T-helper 1 cell treated with Interleukin-12 subunit alpha and Interleukin-12 subunit beta and Interleukin-4 antibody, amounts not matched to agents 30 ng/mL and 1 ng/mL, for 36 hours (primary cell): ENCODE measurements around the gene MAP3K21. TPM values are rescaled to one million over a fixed set of nuclear protein-coding genes. Genes with fewer than 3 reads are reported as not detected.

ENCODE experiments used
- intact Hi-C: fragments of 100-400 bp; cut with micrococcal nuclease; formaldehyde crosslinking; loops from one replicate; pipeline ENCODE4 v1.15.1; 2024
- total RNA-seq: library from RNA; stranded (reverse); gene quantifications from 2 replicates; pipeline ENCODE4 v1.2.3, GENCODE V29; 2022

MAP3K21 gene
- total RNA-seq, 1 donor from 2014 or later, result 0.91 TPM

DNA sequence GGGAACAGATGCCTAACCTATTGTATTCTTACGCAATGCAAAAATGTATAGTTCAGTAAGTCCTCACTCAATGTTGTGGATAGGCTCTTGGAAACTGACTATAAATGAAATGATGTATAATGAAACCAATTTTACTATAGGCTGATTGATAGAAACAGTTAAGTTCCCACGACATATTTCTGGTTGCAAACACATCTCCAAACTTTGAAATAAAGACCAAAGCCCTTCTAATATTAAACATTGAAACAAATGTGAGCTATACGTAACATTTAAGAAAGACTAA is 29.1 kb downstream of the MAP3K21 start:
- intact Hi-C loops, result no loop called here

DNA sequence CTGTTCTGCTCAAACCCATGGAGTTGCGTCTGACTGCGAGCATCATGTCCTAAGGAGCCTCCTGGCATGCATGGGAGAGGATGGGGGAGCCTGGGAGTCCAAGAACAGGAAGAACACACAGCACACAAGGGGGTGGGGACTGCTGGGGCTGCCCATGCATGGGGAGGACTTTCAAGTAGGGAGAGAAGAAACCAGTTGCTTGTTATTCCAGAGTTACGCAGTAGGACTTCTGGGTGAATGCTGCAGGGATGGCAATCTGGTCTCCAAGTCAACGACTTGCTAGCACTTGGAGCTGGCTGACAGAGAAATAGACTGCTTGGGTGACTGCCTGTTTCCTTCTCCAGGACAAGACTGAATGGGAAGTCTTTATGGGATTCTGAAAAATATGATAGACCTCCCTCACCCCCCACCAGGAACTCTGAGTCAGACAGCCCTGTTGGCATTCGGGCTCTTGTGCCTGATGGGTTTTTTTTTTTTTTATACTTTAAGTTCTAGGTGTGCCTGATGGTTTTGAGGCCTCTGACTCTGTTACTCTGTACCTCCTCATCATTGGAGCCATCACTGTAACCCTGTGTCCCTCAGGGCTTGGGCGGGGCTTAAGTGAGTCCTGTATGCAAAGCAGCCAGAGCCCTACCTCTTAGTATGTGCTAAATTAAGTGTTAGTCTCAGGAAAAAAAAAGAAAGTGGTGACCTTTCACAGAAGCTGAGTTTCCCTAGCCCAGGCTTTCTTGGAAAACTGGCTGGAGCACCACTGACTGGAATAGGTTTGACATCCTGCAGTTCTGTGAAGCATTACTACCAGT is 30.3 kb downstream of the MAP3K21 start:
- intact Hi-C loops, result no loop called here

DNA sequence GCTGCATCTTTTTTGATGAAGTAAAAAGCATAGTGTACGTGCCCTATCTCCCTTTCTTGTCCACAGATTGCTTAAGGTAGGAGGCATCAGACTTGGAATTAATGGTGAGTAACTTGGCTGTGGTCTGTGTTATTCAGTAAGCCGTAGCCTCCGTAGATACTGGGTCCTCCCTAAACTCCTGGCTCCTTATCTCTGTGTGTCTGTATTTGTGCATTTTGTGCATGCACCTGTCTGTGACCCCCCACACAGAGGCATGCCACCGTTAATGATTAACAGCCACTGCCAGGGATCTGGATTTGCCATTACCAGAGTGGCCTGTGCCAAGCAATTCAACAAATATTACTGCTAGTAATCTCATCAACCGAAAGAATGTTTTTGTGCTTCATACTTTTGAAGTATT is 31.9 kb downstream of the MAP3K21 start:
- intact Hi-C loops, result no loop called here

DNA sequence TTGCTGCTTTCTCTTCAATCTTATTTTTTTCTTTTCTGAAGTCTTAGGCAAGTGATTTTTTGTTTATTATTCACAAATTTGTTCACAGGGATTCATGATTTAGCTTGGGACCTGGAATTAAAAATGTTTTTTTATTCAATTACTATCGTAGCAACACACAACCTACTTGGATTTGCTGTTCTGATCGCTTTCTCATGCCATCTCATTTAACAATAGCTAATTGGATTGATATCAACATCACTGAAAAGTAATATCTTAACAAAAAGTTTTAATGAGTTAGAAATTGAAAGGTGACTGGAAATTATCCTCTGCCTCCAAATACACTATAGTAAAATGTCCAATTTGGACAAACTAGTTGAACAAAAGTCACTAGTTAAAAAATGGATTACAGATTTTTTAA is 32.4 kb downstream of the MAP3K21 start:
- intact Hi-C loops, result no loop called here

DNA sequence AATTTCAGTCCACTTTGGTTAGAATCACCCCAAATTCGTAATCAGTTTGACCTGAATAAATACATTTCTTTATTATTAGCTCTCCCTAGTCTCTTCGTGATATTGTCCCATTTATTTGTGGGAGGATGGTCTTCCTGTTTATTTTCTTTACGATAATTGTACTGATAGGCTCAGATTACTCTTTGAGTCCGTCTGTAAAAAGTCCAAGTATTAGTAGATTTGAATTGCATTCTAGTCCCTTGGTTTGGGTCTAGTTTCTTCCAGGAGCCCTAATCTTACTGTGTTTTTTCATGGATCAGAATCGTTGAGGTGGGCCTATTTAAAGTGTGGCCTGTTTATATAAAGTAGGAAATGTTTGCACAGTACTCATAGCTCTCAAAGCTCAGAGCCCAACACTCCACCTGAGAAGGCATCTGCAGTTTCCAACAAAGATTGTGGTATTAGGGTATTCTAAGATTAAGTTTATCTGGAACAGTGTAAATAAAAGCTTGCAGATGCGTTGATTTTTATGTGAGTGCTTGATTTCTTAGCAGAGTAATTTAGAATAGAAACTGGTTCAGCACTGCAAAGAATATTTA is 33.1 kb downstream of the MAP3K21 start:
- intact Hi-C loops, result no loop called here

DNA sequence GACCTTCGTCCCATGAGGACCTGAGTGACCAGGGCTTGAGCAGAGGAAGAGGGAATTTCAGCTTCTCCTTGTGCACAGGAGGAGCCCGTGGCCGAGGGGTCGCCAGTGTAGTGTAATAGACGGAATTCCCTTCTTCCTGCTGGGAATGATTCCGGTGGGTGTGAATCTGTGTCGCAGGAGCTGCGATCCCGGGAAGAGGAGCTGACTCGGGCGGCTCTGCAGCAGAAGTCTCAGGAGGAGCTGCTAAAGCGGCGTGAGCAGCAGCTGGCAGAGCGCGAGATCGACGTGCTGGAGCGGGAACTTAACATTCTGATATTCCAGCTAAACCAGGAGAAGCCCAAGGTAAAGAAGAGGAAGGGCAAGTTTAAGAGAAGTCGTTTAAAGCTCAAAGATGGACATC is 34.4 kb downstream of the MAP3K21 start:
- intact Hi-C loops, result no loop called here

DNA sequence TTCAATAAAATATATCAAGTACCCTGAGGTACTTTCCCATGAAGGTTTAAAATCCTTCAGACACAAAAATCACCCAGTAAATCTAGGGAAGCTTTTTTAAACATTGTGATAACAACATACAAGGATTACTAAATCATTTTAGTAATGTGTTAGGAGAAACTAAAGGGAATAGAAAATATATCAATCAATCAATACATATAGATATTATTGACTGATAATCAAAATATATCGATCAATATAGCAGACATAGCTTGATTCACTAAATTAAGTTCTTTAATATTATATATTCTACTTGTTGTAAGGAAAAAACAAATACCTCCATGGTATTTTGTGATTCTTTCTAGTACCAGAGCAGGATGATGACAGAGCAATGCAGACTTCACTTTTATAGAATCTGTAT is 35.2 kb downstream of the MAP3K21 start:
- intact Hi-C loops, result no loop called here

DNA sequence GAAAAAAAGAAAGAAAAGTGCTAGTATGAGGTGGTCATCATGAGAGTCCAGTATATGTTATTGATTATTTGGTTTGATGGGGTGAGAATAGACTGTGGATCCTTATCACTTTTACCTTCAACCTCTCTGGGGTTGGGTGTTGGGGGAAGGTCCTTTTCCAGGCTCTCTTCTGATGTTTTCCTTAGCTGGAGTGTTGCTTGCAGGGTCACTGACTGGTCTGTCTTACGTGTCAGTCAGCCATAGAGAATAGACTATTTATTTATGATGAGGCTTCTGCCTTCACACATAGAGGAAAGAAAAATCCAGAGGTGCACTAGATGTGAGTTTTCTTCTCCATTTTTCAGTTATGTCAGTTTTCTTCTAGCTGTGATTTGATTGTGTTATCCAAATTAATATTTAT is 36.5 kb downstream of the MAP3K21 start:
- intact Hi-C loops, result loop anchor here (1.0 kb wide), 2 partner anchors 60 to 702 kb away; no protein-coding TSS in a partner anchor

DNA sequence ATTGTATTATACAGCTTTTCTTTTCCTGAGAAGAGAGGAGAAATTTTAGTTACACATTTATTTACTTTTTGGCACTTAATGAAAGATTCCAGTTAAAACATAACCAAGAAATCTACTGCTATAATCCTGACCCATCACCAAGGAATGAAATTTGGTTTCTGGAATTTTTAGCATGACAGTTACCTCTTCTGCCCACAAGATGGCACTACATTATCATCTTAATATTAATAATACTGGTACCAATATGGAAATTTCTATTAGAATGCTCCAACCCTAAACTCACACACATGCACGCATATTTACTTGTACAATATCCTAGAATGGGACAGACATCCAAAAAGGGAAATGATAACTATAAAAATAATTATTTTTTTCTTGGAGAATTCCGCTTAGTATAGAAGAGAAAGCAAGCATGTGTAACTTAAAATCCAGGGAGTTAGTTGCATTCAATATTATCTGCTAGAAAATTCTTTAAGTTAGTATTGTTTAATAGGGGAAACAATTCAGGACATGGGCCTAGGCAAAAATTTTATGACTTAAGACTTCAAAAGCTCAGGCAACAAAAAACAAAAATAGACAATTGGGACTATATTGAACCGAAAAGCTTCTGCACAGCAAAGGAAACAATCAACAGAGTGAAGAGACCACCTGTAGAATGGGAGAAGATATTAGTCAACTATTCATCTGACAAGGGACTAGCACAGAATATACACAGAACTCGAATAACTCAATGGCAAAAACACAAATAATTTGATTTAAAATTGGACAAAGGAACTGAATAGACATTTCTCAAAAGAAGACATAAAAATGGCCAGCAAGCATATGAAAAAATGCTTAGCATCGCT is 37.4 kb downstream of the MAP3K21 start:
- intact Hi-C loops, result loop anchor here (1.0 kb wide), 3 partner anchors 61 to 701 kb away; no protein-coding TSS in a partner anchor

DNA sequence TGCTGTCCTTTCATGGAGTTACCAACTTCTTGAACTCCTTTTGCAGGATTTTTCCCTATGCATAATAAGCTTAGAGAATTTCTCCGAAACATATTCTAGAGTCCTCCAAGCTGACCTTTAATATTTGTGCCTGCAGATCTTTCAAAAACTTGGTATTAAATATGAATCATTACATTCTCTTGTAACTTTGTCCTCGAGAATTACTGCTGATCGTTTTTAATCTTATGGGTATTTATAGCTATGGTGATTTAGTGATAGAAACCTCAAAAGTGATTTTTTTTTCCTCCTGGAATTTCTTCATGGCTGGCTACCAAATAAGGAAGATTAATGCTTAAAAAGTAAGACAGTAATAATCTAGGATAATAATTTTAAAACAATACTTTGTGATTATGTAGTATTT is 39.1 kb downstream of the MAP3K21 start:
- intact Hi-C loops, result no loop called here

DNA sequence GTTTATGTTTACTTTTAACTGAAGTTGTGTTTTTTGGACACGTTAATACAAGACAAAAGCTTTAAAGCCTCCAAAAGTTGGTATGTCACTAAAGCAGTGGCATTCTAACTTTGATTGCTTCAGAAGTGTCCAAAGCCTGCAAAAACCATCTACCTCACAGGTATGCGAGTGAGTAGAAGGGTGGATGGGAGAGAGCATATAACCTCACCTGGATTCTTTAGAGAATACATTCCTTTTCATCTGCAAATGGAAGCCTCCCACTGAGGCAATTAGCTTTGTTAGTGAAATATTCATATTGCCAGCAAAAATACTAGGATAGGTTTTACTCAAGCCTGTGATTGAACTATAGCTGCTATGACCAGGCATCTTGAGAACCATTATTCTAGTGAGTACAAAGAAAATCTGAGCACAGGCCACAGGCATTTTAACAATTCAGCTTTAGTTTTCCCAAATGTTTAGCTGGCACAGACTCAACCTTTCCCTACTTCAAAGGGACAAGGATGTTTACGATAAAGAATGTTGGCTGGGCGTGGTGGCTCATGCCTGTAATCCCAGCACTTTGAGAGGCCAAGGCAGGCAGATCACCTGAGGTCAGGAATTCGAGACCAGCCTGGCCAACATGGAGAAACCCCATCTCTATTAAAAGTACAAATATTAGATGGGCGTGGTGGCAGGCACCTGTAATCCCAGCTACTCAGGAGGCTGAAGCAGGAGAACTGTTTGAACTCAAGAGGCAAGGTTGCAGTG is 39.7 kb downstream of the MAP3K21 start:
- intact Hi-C loops, result no loop called here

DNA sequence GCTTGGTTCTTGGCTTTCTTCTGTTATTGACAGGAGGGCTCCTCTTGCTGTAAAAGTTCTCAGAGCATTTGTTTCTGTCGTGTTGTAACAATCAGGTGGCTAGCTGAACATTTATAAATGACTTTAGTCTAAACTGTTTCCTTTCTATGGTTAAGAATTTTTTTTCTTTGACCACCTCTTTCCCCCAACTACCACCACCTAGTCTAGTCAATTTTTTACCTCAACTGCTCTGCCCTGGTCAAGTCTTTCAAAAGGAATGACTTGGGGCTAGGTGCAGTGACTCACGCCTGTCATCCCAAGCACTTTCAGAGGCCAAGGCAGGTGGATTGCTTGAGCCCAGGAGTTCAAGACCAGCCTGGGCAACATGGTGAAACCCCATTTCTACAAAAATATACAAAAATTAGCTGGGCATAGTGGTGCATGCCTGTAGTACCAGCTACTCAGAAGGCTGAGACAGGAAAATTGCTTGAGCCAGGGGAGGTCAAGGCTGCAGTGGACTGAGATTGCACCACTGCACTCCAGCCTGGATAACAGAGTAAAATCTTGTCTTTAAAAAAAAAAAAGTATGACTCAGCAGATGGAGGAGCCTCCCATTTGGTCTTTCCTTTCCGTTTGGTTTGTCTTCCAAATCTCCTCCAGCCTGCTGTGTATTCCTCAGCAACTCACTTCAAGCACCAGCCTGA is 40.7 kb downstream of the MAP3K21 start:
- intact Hi-C loops, result no loop called here

DNA sequence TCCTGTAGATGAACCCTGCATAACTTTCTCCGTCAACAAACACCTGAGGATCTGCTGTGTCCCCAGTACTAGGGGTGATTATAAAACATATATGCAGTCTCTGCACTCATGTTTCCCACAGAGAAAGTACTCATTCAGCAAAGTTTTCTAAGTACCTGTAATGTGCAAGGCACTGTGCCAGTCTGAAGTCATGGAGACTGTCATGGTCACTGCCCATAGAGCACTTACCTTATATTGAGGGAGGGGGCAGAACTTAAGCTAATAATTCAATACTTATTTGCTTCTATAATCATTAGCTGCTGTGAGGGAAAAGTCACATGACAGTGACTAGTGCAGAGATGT is 41.2 kb downstream of the MAP3K21 start:
- intact Hi-C loops, result no loop called here

DNA sequence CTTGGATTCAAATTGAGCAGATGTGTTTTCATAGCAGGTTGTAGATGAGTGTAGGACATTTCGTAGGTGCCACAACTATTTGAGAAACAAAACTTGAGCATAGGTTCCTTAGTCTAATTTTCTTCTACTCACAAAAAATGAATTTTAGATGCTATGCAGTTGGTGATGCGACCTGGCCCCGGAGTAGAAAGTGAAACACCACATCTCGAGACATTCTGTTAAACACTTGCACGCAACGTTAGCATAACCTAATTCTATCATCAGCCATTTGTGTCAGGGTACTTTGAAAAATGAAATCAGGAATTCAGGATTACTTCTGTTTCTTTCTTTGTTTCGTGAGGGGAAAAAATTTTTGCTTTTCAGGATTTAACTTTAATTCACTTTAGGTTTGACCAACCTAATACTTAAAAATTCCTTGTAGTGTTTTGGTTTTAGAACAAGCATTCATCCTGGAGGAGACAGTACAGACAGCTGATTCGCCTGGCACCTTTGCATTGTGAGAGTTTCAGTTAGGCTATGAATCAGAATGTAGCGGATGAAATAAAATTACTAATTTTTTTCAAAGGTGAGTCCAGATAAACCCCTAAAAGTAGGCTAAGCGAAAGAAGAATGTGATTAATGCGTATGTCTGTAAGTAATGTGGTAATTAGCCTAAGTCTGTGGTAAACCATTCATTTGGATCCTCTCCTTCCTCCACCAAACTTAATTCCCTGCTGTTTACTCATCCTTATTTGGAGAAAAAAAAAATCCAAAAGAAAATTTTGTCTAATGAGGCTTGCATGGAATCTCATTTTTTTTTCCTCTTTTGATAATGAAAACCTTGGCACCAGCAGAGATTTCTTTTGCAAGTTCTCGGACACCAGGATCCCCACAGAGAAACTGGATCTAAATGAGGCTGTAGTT is 44.9 kb downstream of the MAP3K21 start:
- intact Hi-C loops, result no loop called here

DNA sequence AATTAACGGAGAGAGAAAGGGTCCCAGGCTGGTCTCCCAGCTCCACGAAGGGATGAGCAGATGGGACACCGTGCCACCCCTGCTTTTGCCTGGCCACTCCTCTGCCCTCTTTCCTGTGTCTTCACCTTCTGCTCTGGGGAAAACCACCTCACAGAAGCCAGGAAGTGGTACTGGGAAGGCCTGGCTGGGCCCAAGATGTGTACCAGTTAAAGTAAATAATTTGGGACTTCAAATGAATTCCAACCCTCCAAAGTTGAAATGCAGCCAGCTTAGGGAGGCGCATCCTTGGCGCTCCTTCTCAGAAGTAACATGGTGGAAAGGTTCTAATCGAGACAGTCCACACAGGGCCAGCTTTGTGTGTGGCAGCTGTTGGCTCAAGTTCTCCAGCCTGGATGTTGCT is 45.7 kb downstream of the MAP3K21 start:
- intact Hi-C loops, result no loop called here

DNA sequence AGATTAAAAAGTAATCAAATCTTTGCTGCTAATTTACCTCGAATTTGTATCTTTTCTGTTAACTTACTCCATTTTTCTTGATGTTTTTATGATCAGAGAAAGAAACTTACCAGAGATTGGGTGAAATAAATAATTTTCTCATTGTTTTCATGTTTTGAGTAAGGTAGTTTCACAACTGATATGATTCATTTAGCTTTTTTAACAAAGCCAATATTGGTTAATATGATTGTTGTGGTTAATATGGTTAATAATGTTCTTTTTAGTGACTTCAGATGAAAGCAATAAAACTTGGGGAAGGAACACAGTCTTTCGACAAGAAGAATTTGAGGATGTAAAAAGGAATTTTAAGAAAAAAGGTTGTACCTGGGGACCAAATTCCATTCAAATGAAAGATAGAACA is 48.1 kb downstream of the MAP3K21 start:
- intact Hi-C loops, result no loop called here

DNA sequence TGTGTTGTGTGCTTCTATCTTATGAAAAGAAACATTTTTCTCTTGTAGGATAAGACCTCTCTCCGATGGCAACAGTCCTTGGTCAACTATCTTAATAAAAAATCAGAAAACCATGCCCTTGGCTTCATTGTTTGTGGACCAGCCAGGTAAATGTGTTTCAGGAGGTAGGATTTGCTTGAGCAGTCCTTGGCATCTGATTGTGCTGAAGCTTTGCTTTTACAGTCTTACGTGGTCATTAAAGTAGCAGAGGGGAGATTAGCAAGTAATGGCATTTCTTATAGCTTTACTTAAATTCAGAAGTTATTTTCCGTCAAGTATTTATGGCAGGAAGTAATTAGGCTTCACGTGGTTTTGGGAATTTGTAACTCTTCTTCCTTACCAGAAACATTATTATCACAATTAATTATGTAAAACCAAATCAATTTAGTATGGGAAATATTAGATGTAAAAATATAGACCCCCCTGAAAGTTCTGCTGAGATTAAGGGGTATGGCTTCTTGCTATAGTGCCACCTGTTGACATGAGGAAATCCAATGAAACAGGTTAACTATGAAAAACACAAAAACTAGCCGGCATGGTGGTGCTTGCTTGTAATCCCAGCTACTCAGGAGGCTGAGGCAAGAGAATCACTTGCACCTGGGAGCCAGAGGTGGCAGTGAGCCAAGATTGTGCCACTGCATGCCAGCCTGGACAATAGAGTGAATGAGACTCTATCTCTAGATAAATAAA is 49.0 kb downstream of the MAP3K21 start:
- intact Hi-C loops, result no loop called here

DNA sequence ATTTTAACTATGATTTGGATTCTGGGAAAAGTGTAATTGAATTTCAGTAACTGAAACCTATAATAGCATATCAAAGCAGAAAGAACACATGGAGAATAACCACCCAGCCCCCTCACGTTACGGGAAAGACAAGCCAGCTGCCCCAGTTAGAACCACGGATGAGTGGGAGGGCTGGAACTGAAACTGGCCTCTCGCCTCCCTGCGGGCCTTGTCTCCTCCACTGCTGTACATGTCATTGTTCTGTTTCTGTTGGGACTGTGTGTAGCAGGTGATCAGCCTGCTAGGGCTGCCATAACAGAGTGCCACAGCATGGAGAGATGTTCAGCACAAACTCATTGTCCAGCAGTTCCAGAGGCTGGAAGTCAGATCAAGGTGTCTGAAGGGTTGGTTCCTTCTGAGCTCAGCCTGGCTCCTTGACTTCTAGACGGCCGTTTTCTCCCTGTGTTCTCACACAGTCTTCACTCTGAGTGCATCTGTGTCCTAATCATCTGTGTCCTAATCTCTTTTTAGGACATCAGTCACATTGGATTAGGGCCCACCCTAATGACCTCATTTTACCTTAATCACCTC is 52.4 kb downstream of the MAP3K21 start:
- intact Hi-C loops, result no loop called here

DNA sequence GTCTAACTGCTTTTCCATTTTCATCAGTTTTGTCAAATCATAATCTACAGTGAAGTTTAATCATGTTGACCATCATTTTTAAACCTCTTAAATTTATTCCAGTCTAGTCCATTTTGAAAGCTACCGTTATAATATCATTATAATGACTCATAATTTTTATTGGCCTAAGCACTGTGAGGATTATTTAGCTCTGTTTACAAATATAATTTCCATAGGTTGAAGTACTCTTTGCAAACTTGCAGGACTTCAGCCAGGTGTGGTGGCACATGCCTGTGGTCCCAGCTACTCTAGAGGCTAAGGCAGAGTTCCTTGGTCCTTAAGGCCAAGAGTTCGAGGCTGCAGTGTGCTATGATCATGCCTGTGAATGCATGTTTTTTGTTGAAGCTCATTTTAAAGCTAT is 54.3 kb downstream of the MAP3K21 start:
- intact Hi-C loops, result no loop called here
